K562 (cell line): ENCODE data around the gene ANKRD10. TPM values are rescaled to one million over a fixed set of nuclear protein-coding genes. Genes with fewer than 3 reads are reported as not detected.

ENCODE experiments used
- ARID2 ChIP-seq: fragments of 450-650 bp; IDR thresholded peaks from 2 replicates; pipeline ENCODE4 v1.6.1; 2017; ENCODE audit warnings: antibody characterized with exemption, mild to moderate bottlenecking
- ARNT ChIP-seq, 2 experiments: fragments of 450-650 bp; IDR thresholded peaks; 2 replicates each; pipeline ENCODE4 v1.6.1; 2016; ENCODE audit warnings: mild to moderate bottlenecking in 1 of 2
- BACH1 ChIP-seq: fragments of 200-800 bp; sonication (Bioruptor generic); IDR thresholded peaks from 2 replicates; pipeline ENCODE4 v1.6.1; 2016; ENCODE audit warnings: missing genetic modification characterization, missing compliant biosample characterization
- CBX5 ChIP-seq: IDR thresholded peaks from 2 replicates; pipeline ENCODE4 v1.6.1; 2014; ENCODE audit warnings: low read depth, borderline replicate concordance
- FOXM1 ChIP-seq, 2 experiments: fragments of 450-650 bp in 1 of 2; sonication (generic) in 1 of 2; formaldehyde crosslinking in 1 of 2; IDR thresholded peaks; 2 replicates each; pipeline versions ENCODE4 v1.6.1 to v1.9.0; 2017 to 2022; ENCODE audit warnings: low read depth in 2 of 2, mild to moderate bottlenecking in 2 of 2, missing genetic modification reagents in 1 of 2, moderate library complexity in 1 of 2
- GABPB2 ChIP-seq: fragments of 250-450 bp; sonication (Bioruptor Pico); conservative IDR thresholded peaks from 2 replicates; pipeline ENCODE4 v1.5.1; 2021; ENCODE audit warnings: mild to moderate bottlenecking
- HNRNPK ChIP-seq: fragments of 200-400 bp; formaldehyde crosslinking; IDR thresholded peaks from one replicate; pipeline ENCODE4 v1.6.1; 2018; ENCODE audit warnings: mild to moderate bottlenecking, low read depth, low read length; ENCODE audit not compliant: poor library complexity, severe bottlenecking
- MAFF ChIP-seq: IDR thresholded peaks from 2 replicates; pipeline ENCODE4 v1.6.1; 2012; ENCODE audit warnings: low read length, improper control_type of control experiment
- MBD2 ChIP-seq: sonication (generic); IDR thresholded peaks from 2 replicates; pipeline ENCODE4 v1.6.1; 2016; ENCODE audit warnings: low read depth, borderline replicate concordance
- NFATC3 ChIP-seq: fragments of 450-650 bp; IDR thresholded peaks from 2 replicates; pipeline ENCODE4 v1.6.1; 2017; ENCODE audit warnings: mild to moderate bottlenecking
- NR2C1 ChIP-seq, 2 experiments: fragments of 450-650 bp; IDR thresholded peaks; 2 replicates each; pipeline ENCODE4 v1.6.1; 2017; ENCODE audit warnings: mild to moderate bottlenecking in 2 of 2, antibody characterized with exemption in 1 of 2, inconsistent platforms in 1 of 2, missing compliant biosample characterization in 1 of 2, missing genetic modification characterization in 1 of 2
- NR2F6 ChIP-seq: fragments of 450-650 bp; formaldehyde crosslinking; IDR thresholded peaks from 2 replicates; pipeline ENCODE4 v1.4.0; 2020; ENCODE audit warnings: mild to moderate bottlenecking
- NR4A1 ChIP-seq, 2 experiments: fragments of 250-450 bp in 1 of 2; fragments of 450-650 bp in 1 of 2; sonication (Bioruptor Pico) in 1 of 2; IDR thresholded peaks; 2 replicates each; pipeline versions ENCODE4 v1.4.0 to v1.6.1; 2016 to 2020; ENCODE audit warnings: mild to moderate bottlenecking in 2 of 2, missing compliant biosample characterization in 1 of 2, missing genetic modification characterization in 1 of 2, moderate library complexity in 1 of 2
- SIN3A ChIP-seq, 2 experiments: fragments of 150-350 bp in 1 of 2; IDR thresholded peaks; 2 replicates each; pipeline ENCODE4 v1.6.1; 2011 to 2016; ENCODE audit warnings: borderline replicate concordance in 2 of 2, low read depth in 2 of 2, low read length in 2 of 2, mild to moderate bottlenecking in 2 of 2, moderate library complexity in 2 of 2; ENCODE audit not compliant: control insufficient read depth in 1 of 2
- ZNF146 ChIP-seq: IDR thresholded peaks from one replicate; pipeline ENCODE4 v1.6.1; 2018; ENCODE audit warnings: missing compliant biosample characterization; ENCODE audit not compliant: unreplicated experiment
- ZNF436 ChIP-seq: fragments of 250-450, 450-650 bp; sonication (Bioruptor Pico); formaldehyde crosslinking; IDR thresholded peaks from 2 replicates; pipeline ENCODE4 v1.7.0; 2020; ENCODE audit warnings: mild to moderate bottlenecking
- ZNF507 ChIP-seq: conservative IDR thresholded peaks from 2 replicates; pipeline ENCODE4 v1.6.1; 2017; ENCODE audit warnings: missing genetic modification characterization, missing compliant biosample characterization
- polyA plus RNA-seq, 8 experiments: library from polyadenylated mRNA; depleted of rRNA in 4 of 8; stranded (reverse) in 5 of 8; unstranded in 3 of 8; fragments of >200 nt; fragmentation: Nextera tagmentation in 2 of 8; fragmentation: Illumina TruSeq in 1 of 8; extraction: Ambion mirVana in 2 of 8; extraction: Trizol in 1 of 8; gene quantifications; 2 replicates each; pipeline versions ENCODE4 v1.2.1 to v1.2.3, GENCODE V29; 2011 to 2014; ENCODE audit warnings: inconsistent platforms in 1 of 8, missing spikeins in 1 of 8
- total RNA-seq, 7 experiments: library from RNA; depleted of rRNA in 6 of 7; stranded (reverse); fragments of >200 nt in 6 of 7; fragmentation: Illumina TruSeq in 2 of 7; extraction: Trizol in 2 of 7; gene quantifications; 2 replicates each; pipeline versions ENCODE4 v1.2.1 to v1.2.3, GENCODE V29; 2011 to 2021; ENCODE audit warnings: low replicate concordance in 1 of 7
- TF ChIP-seq, protein P1 (sequence below): fragments of 200-800 bp; sonication (Bioruptor generic); IDR thresholded peaks from 2 replicates; pipeline ENCODE4 v1.6.1; 2016; ENCODE audit warnings: missing genetic modification characterization, missing compliant biosample characterization
- TF ChIP-seq, protein P2 (sequence below): sonication (generic); IDR thresholded peaks from 2 replicates; pipeline ENCODE4 v1.6.1; 2016
- TF ChIP-seq, protein P3 (sequence below), 2 experiments: fragments of 200-800 bp in 1 of 2; sonication (Bioruptor generic) in 1 of 2; sonication (generic) in 1 of 2; formaldehyde crosslinking in 1 of 2; IDR thresholded peaks in 1 of 2; conservative IDR thresholded peaks in 1 of 2; 2 replicates each; pipeline versions ENCODE4 v1.5.0 to v1.6.1; 2016 to 2020; ENCODE audit warnings: missing compliant biosample characterization in 1 of 2, missing genetic modification characterization in 1 of 2, missing genetic modification reagents in 1 of 2

Gene ANKRD10
- total and polyA plus RNA-seq, 9 of the 15 experiments (the other 6 are each of a cell fraction or from before 2014, with no cell fraction given), result 21.7 to 183 (median 45.0) TPM

DNA sequence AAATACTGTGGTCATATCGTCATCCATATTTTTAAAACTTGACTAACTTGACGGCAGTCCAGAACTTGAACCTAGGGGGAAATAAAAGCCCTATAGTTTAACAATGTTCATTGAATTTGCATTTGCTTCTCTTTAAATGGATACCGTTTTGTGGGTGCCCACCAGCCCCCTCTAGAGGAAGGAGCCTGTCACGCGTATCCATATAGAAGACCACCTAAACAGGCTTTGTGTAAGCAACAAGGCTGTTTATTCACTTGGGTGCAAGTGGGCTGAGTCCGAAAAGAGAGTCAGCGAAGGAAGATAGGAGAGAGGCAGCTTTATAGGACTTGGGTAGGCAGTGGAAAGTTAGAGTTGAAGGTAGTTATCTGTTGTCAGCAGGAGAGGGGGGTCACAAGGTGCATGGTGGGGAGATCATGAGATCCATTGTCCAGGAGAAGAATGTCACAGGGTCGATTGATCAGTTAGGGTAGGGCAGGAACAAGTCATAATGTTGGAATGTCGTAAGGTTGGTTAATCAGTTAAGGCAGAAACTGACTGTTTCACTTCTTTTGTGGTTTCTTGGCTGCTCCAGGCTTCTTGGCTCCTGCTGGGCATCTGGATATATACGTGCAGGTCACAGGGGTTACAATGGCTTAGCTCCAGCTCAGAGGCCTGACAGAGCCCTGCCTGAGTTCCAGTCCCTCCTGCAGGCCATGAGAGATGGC is 42.5 kb upstream of the ANKRD10 start (continued):
- no peak for TF ChIP-seq NR2C1 (IDR thresholded peaks at IDR 0.05)
- TF ChIP-seq NR2C1 (tag; IDR thresholded peaks at IDR 0.05), result peak; percentile 68; the same call in 1 of the 2 replicates
- no peak for TF ChIP-seq GABPB2
- no peak for TF ChIP-seq BACH1
- TF ChIP-seq SIN3A (IDR thresholded peaks at IDR 0.05; ENCODE audit: borderline replicate concordance in 2 of 2, control insufficient read depth in 1 of 2, low read depth in 2 of 2, low read length in 2 of 2), result no peak
- TF ChIP-seq CBX5, result peak; percentile 84; the same call in 1 of the 2 replicates
- no peak for TF ChIP-seq ZNF436 (CRISPR knock-in tag)
- TF ChIP-seq MAFF, result no peak
- peak in 1 of 2 experiments; percentile 91; a peak in 2 of 4 replicates for TF ChIP-seq ARNT (IDR thresholded peaks at IDR 0.05)
- TF ChIP-seq ZNF507, result no peak
- TF ChIP-seq, protein P1, sequence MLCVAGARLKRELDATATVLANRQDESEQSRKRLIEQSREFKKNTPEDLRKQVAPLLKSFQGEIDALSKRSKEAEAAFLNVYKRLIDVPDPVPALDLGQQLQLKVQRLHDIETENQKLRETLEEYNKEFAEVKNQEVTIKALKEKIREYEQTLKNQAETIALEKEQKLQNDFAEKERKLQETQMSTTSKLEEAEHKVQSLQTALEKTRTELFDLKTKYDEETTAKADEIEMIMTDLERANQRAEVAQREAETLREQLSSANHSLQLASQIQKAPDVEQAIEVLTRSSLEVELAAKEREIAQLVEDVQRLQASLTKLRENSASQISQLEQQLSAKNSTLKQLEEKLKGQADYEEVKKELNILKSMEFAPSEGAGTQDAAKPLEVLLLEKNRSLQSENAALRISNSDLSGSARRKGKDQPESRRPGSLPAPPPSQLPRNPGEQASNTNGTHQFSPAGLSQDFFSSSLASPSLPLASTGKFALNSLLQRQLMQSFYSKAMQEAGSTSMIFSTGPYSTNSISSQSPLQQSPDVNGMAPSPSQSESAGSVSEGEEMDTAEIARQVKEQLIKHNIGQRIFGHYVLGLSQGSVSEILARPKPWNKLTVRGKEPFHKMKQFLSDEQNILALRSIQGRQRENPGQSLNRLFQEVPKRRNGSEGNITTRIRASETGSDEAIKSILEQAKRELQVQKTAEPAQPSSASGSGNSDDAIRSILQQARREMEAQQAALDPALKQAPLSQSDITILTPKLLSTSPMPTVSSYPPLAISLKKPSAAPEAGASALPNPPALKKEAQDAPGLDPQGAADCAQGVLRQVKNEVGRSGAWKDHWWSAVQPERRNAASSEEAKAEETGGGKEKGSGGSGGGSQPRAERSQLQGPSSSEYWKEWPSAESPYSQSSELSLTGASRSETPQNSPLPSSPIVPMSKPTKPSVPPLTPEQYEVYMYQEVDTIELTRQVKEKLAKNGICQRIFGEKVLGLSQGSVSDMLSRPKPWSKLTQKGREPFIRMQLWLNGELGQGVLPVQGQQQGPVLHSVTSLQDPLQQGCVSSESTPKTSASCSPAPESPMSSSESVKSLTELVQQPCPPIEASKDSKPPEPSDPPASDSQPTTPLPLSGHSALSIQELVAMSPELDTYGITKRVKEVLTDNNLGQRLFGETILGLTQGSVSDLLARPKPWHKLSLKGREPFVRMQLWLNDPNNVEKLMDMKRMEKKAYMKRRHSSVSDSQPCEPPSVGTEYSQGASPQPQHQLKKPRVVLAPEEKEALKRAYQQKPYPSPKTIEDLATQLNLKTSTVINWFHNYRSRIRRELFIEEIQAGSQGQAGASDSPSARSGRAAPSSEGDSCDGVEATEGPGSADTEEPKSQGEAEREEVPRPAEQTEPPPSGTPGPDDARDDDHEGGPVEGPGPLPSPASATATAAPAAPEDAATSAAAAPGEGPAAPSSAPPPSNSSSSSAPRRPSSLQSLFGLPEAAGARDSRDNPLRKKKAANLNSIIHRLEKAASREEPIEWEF (CRISPR knock-in tag), result peak; percentile 28; the same call in 1 of the 2 replicates
- no peak for TF ChIP-seq NR2F6 (CRISPR knock-in tag)
- TF ChIP-seq ARID2, result no peak
- no peak for TF ChIP-seq FOXM1 (IDR thresholded peaks at IDR 0.05; ENCODE audit: low read depth)
- no peak for TF ChIP-seq FOXM1 (CRISPR knock-in tag; IDR thresholded peaks at IDR 0.05; ENCODE audit: low read depth)
- TF ChIP-seq, protein P2, sequence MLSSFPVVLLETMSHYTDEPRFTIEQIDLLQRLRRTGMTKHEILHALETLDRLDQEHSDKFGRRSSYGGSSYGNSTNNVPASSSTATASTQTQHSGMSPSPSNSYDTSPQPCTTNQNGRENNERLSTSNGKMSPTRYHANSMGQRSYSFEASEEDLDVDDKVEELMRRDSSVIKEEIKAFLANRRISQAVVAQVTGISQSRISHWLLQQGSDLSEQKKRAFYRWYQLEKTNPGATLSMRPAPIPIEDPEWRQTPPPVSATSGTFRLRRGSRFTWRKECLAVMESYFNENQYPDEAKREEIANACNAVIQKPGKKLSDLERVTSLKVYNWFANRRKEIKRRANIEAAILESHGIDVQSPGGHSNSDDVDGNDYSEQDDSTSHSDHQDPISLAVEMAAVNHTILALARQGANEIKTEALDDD, result peak; percentile 64; the same call in 1 of the 2 replicates
- no peak for TF ChIP-seq MBD2
- TF ChIP-seq ZNF146 (CRISPR knock-in tag), result no peak
- TF ChIP-seq, protein P3, sequence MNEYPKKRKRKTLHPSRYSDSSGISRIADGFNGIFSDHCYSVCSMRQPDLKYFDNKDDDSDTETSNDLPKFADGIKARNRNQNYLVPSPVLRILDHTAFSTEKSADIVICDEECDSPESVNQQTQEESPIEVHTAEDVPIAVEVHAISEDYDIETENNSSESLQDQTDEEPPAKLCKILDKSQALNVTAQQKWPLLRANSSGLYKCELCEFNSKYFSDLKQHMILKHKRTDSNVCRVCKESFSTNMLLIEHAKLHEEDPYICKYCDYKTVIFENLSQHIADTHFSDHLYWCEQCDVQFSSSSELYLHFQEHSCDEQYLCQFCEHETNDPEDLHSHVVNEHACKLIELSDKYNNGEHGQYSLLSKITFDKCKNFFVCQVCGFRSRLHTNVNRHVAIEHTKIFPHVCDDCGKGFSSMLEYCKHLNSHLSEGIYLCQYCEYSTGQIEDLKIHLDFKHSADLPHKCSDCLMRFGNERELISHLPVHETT (CRISPR knock-in tag; conservative IDR thresholded peaks at IDR 0.05 in 1 of 2, IDR thresholded peaks at IDR 0.05 in 1 of 2), result no peak
- no peak for TF ChIP-seq NFATC3
- TF ChIP-seq HNRNPK, result no peak
- no peak for TF ChIP-seq NR4A1 (CRISPR knock-in tag; IDR thresholded peaks at IDR 0.05)
- no peak for TF ChIP-seq NR4A1 (tag; IDR thresholded peaks at IDR 0.05)
